GM21723 (cell line): ENCODE measurements around the gene M1AP.
A peak's percentile ranks its signal among the peaks of the same experiment; 100 is the strongest.
"Not testable (repeated sequence)": the region's sequence is repeated elsewhere in the genome, so short reads cannot be mapped to it uniquely, and the experiment has no call there.

Source experiments
- ATAC-seq: cut with Tn5 transposase; IDR thresholded peaks from one replicate; pipeline ENCODE4 v1.9.1; 2021; ENCODE audit warnings: mild to moderate bottlenecking, moderate library complexity; ENCODE audit not compliant: unreplicated experiment

The M1AP gene

GRCh38 chr2:74569686-74570085 is 78.4 kb downstream of the M1AP start:
- ATAC-seq = no peak

DNA sequence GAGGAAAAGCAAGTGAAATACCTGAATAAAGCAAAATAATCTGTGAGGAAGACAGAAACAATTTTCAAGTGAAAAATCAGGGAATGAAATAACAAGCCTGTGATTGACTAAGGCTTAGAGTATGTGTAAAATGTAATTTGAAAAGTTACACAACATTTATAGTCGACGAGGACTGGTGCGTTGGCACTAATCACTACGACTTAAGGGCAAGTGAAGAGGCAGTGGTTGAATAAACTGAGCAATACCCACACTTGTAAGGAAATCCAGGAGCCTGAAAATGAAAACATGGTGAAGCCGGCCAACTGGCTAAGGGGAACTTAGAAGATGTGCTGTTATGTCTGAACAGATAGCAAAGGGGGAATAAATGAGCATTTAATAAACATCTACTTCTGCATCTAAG is 80.2 kb downstream of the M1AP start:
- ATAC-seq = no peak

GRCh38 chr2:74566754-74567085 is 81.4 kb downstream of the M1AP start:
- no peak for ATAC-seq

DNA sequence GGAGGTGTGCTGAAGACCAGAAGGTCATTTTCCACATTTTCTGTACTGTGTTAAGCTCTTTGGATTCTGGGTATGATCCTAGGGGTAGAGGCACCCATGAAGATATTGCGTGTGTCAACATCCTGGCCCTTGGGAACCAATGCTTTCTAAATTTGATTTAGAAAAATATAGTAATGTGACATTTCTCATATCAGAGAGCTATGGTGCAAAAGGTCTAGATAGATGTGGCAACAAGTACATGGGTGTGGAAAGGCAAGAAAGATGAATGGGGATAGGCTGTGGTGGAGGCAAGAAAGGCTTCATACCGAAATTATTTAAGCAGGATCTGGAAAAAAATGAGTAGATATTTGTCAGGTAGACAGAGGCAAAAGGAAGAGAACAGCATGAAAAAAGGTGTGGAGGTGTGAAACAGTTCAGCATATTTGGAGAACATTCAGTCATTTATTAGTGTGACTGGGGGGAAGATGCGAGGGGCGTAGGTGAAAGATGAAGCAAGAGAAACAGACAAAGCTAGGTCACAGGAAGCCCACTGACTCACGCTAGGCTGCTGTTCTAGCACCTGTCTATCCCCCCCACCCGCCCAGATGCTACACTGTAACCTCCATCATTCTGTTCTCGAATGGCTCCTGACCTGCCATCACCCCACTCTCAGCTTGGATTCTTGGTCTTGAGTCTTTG is 81.9 kb downstream of the M1AP start:
- no peak for ATAC-seq

- no peak for ATAC-seq
These were observed 83.9 kb downstream of the M1AP start for GRCh38 chr2:74564222-74564621.

DNA sequence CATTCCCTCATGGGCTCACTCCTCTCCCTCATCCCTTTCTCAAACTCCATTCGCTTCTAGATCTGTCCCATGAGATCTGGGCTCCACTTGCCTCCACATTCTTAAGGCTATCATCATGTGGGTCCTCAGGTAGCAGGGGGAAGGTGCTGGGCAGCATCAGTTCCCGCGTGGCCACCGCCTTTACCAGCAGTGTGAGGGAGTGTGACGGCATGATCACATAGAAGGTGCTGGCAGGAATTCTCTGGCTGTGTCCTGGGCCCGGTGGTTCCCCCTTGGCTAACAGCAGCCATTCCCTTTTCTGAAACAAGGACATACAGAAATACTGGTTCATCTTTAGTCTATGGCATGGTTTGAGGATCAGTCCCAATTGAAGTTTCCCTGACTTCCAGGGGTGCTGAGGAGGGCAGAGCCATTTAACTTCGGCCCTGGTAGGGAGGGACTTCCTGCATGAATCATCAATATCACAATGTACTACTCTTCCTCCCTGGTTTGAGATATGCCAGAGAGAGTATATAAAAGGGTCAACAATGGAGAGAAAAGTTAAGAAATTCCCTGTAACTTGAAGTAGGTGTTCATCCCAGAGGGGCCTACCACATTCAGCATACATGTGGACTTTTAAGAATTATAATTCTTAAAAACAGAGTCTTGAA is 85.9 kb downstream of the M1AP start:
- ATAC-seq = no peak

DNA sequence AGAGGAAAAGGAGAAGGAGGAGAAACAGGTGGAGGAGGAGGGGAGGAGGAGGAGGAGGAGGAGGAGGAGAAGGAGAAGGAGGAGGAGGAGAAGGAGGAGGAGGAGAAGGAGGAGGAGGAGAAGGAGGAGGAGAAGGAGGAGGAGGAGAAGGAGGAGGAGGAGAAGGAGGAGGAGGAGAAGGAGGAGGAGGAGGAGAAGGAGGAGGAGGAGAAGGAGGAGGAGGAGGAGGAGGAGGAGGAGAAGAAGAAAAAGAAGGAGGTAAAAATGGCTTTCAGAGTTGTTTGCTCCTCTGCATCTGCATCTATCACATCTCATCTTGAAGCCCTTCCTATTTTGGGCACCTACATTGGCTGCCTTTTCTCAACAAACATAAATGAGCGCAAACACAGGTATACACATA is 87.1 kb downstream of the M1AP start:
- not testable (repeated sequence) for ATAC-seq

DNA sequence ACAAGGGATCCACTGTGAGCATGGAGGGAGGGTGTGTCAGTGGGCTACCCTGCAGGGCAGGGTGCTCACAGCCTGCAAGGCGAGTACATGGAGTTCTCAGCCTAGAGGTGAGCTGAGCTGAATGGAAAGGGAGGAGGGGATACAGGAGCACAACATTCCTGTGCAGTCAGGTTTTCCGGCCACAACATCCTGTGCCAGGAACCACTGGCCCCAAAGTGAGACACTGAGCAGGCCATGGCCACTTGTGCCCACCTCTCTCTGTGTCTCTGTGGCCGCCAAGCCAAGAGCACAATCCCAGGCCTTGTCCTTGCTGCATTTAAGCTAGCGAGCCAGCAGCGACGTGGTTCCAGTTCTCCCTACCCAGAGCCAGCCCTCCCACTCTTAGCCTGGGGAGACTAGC is 87.5 kb downstream of the M1AP start:
- ATAC-seq = no peak

DNA sequence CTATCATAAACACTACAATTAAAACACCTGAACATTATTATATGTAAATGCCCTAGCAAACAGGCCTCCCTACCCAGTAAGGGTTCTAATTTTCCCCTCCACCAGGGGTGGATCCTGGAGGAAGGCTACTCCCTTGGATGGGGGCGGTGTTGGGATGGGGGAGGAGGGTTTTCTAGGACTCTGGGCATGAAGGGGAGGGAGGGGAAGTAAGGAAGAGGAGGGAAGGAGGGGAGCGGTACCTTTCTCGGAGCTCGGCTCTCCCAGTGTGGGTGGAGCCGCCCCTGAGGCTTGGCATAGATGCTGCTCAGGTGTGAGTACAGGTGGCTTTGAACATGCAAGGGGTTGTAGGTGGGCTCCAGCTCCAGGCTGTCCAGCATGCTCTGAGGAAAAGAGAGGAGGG is 88.2 kb downstream of the M1AP start:
- ATAC-seq = no peak

GRCh38 chr2:74558284-74559230 is 89.6 kb downstream of the M1AP start:
- no peak for ATAC-seq

DNA sequence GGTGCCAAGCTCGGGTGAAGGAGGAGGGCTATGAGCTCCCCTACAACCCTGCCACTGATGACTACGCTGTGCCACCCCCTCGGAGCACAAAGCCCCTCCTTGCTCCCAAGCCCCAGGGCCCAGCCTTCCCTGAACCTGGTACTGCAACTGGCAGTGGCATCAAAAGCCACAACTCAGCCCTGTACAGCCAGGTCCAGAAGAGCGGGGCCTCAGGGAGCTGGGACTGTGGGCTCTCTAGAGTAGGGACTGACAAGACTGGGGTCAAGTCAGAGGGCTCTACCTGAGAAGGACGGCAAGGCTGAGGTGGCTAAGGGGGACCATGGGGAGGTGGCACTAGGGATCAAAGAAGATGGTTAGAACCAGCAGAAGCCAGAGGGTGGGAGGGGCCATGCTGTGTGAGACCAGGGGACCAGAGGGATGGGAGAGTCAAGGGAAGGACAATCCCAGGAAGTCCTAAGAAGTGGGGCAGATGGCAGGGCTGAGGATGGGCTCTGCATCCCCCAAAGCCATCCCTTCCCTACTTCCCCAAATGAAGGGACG is 91.2 kb downstream of the M1AP start:
- ATAC-seq = no peak

DNA sequence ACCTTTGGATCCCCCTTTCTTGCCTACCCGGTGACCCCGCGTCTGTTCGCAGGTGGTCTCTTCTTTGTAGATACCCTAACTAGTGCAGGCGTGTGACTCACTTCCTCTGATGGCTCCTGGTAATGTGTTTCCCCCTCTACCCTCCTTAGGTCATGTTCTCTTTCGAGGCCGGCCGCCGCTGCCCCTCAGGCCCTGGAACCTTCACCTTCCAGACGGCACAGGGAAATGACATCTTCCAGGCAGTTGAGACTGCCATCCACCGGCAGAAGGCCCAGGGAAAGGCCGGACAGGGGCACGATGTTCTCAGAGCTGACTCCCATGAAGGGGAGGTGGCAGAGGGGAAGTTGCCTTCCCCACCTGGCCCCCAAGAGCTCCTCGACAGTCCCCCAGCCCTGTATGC is 92.0 kb downstream of the M1AP start:
- no peak for ATAC-seq

DNA sequence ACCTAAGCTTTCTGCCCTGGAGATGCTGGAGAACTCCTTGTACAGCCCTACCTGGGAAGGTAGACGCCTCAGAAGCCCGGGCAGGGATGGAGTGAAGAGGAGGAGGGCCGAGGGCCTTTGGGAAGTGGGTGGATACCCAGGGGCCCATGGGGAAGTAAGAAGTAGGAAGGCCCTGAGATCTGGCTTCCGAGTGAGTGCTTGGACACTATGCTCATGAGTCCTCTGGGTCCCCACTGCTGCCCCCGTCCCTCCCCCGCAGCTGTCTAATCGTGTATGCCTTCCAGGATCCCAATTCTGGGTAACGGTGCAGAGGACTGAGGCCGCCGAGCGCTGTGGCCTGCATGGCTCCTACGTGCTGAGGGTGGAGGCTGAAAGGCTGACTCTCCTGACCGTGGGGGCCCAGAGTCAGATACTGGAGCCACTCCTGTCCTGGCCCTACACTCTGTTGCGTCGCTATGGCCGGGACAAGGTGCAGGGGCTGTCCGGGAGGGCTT is 92.5 kb downstream of the M1AP start:
- no peak for ATAC-seq

DNA sequence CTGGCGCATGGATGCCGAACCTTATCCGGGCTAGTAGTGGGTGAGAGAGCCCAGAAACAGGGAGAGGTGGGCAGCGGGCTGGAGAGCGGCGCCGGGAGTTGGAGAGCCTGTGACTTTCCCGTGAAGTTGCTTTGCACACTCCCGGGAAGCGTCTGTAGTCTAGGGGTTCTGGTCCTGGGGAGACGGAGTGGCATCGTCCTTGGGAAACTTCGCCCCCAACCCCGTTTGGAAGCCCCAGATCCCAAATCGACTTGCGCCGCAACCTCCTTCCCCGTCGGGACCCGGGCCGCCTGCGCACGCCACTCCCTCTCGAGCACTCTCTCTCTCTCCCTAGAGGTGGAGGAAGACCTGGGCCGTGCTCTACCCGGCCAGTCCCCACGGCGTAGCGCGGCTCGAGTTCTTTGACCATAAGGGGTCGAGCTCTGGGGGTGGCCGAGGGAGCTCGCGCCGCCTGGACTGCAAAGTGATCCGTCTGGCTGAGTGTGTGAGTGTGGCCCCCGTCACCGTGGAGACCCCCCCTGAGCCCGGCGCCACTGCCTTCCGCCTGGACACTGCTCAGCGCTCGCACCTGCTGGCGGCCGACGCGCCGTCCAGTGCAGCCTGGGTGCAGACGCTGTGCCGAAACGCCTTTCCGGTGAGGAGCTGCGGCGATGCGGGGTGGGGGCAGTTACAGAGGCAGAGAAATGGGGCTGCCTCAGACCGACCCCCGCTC is 93.2 kb downstream of the M1AP start:
- peak; percentile 40 for ATAC-seq

DNA sequence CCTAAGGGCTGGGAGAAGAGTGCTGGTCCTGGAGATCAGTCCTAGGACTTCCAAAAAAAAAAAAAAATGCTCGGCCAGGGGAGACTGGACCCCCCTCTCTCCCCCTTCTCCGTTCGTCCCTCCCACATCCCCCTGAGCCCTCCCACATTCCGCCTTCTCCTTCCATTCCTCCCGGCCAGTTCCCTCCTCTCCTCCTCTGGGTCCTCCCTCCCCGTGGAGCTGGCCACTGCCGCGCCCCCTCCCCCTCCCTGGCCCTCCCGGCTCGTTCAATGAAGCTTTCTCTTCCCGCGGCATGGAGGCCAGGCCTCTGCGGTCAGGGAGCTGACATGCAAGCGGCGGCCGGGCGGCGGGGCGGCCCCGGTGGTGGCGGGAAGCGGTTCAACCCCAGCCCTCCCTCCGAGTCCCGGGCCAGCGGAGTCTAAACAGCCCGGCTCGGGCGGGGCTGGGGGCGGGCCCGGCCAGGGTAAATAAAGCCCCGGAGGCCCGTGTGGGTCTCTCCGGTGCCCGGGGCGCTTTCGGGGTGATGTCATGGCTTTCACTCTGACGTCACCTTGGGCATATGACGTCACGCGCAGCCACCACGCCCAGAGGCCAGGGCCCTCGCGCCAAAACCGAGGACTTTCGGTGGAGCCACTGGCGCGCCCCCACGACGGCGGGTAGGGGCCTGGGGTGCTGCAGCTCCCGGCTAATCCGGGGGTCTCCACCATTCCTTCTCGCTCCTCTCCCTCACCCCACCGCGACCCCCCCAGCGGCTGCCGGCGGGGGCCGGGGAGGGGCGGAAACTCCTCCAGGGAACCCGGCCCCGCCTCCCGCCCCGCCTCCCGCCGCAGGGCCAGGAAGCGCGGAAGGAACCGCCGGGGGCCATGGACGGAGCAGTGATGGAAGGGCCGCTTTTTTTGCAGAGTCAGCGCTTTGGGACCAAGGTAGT is 94.0 kb downstream of the M1AP start, which contains the start of the genes DOK1 and LOXL3:
Gene DOK1 (plus strand): TSS at position 829 of the 928 bp plus-strand sequence. CDS start 35 bp downstream, at position 864.
Gene LOXL3 (minus strand): TSS at position 51 of the 928 bp plus-strand sequence. CDS start 1,308 bp downstream, outside the sequence.
- ATAC-seq = peak; percentile 59

GRCh38 chr2:74552914-74553811 is 95.0 kb downstream of the M1AP start:
- no peak for ATAC-seq

- no peak for ATAC-seq
These were observed 95.9 kb downstream of the M1AP start for GRCh38 chr2:74551942-74552913.
